ENCODE measurements around the gene PEDS1. TPM values are rescaled to one million over a fixed set of nuclear protein-coding genes. Genes with fewer than 3 reads are reported as not detected.

Gene PEDS1
- total and polyA plus RNA-seq, 3 donors from 2014 or later: 39.3 to 45.5 (median 40.1) TPM

DNA sequence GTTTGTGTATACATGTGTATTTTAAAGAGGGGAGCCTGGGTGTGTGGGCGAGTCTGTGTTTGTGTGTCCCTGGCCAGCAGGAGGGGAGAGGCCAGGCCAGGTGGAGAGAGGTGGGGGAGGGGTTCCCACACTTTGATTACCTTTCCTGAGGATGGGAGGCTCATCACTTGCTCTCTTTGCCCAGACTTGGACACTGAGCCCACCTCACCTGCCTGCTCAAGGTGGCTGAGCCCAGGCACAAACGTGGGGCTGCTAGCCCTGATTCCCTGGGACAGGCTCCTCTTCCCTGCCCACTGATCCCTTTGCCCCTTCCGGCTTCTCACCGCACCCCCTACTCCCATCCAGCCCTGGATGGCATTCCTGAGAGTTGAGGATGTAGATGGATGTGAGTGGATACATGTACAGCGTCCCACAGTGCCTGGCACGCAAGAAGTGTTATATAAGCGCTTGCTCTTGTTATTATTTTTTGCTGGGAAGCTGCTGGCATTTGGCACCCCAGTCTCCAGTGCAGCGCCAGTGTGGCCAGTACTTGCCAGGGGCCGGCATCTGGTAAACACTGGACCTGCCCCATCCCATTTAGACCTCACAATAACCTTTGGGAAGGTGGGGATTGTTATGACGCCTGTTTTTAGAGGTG is 39.8 kb upstream of the PEDS1 start:
- Histone ChIP-seq H3K27ac (peak overlapping the region; percentile 96 to 98), H3K9me3 (no peaks in the 10 kb centered on the region), H3K4me3 (peak overlapping the region; percentile 91 to 92), H3K36me3 (ENCODE audit: low read depth, missing control alignments) (no peaks in the 10 kb centered on the region), H3K4me1 (peaks cover 16% of the 10 kb centered on the region), H3K27me3 (no peaks in the 10 kb centered on the region)
- WGBS, 2 donors: 61 to 66% methylated on average over 9 to 10 of the region's 10 CpGs
- TF ChIP-seq POLR2A (IDR thresholded peaks at IDR 0.05): no peak
- TF ChIP-seq, protein P1, sequence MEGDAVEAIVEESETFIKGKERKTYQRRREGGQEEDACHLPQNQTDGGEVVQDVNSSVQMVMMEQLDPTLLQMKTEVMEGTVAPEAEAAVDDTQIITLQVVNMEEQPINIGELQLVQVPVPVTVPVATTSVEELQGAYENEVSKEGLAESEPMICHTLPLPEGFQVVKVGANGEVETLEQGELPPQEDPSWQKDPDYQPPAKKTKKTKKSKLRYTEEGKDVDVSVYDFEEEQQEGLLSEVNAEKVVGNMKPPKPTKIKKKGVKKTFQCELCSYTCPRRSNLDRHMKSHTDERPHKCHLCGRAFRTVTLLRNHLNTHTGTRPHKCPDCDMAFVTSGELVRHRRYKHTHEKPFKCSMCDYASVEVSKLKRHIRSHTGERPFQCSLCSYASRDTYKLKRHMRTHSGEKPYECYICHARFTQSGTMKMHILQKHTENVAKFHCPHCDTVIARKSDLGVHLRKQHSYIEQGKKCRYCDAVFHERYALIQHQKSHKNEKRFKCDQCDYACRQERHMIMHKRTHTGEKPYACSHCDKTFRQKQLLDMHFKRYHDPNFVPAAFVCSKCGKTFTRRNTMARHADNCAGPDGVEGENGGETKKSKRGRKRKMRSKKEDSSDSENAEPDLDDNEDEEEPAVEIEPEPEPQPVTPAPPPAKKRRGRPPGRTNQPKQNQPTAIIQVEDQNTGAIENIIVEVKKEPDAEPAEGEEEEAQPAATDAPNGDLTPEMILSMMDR (IDR thresholded peaks at IDR 0.05): no peak
- DNase-seq: no peak
- intact Hi-C loops (cut with DNase I; ENCODE audit: low total_unique reads): loop anchor here (2.0 to 10.0 kb wide), 2 partner anchors 115 to 181 kb away; no protein-coding TSS in a partner anchor

DNA sequence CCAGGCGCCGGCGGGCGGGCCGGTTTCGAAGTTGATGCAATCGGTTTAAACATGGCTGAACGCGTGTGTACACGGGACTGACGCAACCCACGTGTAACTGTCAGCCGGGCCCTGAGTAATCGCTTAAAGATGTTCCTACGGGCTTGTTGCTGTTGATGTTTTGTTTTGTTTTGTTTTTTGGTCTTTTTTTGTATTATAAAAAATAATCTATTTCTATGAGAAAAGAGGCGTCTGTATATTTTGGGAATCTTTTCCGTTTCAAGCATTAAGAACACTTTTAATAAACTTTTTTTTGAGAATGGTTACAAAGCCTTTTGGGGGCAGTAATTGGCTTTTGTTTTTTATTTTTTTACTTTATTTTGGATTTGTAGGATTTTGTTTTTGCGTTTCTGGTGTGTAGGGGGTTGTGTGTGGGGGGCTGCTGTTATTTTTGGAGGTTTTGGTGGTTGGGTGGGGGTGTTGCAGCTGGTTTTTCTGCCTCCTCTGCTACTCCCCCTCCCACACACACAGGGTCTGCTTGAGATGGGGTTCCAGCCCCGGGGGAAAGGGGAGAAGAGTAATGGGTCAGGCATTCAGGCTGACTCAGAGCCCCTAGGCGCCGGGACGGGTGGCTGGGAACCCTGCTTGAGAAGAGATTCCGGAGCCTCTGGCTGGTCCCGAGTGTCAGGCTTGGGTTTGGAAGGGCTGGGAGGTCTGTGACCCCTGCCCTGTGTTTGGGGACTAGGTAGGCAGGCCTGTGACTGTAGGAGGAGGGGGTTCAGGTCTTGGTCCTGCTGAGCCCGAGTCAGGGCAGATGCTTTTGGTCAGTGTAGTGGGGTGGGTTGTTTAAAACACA is 39.1 kb upstream of the PEDS1 start:
- Histone ChIP-seq H3K4me3 (peak overlapping the region; percentile 91 to 92), H3K9me3 (no peaks in the 10 kb centered on the region), H3K36me3 (ENCODE audit: low read depth, missing control alignments) (no peaks in the 10 kb centered on the region), H3K27ac (peak overlapping the region; percentile 96 to 98), H3K4me1 (peaks cover 16% of the 10 kb centered on the region), H3K27me3 (no peaks in the 10 kb centered on the region)
- TF ChIP-seq, protein P1 (IDR thresholded peaks at IDR 0.05): no peak
- 2 to 6% methylated on average over 24 to 25 of the region's 25 CpGs for WGBS, 2 donors
- intact Hi-C loops (cut with DNase I; ENCODE audit: low total_unique reads): loop anchor here (2.0 to 10.0 kb wide), 2 partner anchors 116 to 182 kb away; no protein-coding TSS in a partner anchor
- DNase-seq: peak; percentile 88

DNA sequence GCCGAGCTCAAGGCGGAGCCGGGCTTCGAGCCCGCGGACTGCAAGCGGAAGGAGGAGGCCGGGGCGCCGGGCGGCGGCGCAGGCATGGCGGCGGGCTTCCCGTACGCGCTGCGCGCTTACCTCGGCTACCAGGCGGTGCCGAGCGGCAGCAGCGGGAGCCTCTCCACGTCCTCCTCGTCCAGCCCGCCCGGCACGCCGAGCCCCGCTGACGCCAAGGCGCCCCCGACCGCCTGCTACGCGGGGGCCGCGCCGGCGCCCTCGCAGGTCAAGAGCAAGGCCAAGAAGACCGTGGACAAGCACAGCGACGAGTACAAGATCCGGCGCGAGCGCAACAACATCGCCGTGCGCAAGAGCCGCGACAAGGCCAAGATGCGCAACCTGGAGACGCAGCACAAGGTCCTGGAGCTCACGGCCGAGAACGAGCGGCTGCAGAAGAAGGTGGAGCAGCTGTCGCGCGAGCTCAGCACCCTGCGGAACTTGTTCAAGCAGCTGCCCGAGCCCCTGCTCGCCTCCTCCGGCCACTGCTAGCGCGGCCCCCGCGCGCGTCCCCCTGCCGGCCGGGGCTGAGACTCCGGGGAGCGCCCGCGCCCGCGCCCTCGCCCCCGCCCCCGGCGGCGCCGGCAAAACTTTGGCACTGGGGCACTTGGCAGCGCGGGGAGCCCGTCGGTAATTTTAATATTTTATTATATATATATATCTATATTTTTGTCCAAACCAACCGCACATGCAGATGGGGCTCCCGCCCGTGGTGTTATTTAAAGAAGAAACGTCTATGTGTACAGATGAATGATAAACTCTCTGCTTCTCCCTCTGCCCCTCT is 38.2 kb upstream of the PEDS1 start:
- WGBS, 2 donors: 0 to 1% methylated on average over 28 to 65 of the region's 96 CpGs

DNA sequence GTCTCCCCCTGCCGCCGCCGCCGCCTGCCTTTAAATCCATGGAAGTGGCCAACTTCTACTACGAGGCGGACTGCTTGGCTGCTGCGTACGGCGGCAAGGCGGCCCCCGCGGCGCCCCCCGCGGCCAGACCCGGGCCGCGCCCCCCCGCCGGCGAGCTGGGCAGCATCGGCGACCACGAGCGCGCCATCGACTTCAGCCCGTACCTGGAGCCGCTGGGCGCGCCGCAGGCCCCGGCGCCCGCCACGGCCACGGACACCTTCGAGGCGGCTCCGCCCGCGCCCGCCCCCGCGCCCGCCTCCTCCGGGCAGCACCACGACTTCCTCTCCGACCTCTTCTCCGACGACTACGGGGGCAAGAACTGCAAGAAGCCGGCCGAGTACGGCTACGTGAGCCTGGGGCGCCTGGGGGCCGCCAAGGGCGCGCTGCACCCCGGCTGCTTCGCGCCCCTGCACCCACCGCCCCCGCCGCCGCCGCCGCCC is 37.6 kb upstream of the PEDS1 start:
- Histone ChIP-seq H3K27ac (peak overlapping the region; percentile 96 to 98), H3K4me1 (peaks cover 16% of the 10 kb centered on the region), H3K36me3 (ENCODE audit: low read depth, missing control alignments) (no peaks in the 10 kb centered on the region), H3K9me3 (no peaks in the 10 kb centered on the region), H3K27me3 (no peaks in the 10 kb centered on the region), H3K4me3 (peak overlapping the region; percentile 91 to 92)
- WGBS, 2 donors: 0 to 2% methylated on average over 8 to 34 of the region's 69 CpGs
- intact Hi-C loops (cut with DNase I; ENCODE audit: low total_unique reads): loop anchor here (10.0 kb wide), 1 partner anchor 184 kb away; no protein-coding TSS in a partner anchor
- DNase-seq: peak; percentile 52
- TF ChIP-seq, protein P1 (IDR thresholded peaks at IDR 0.05): no peak
- TF ChIP-seq POLR2A (IDR thresholded peaks at IDR 0.05): no peak

More for the DNA sequence above, 38.2 kb upstream of the PEDS1 start:
- peak overlapping the region; percentile 96 to 98 for H3K27ac ChIP-seq
- H3K36me3 ChIP-seq (ENCODE audit: low read depth, missing control alignments): no peaks in the 10 kb centered on the region
- peak; percentile 66 for DNase-seq
- intact Hi-C loops (cut with DNase I; ENCODE audit: low total_unique reads): loop anchor here (2.0 to 10.0 kb wide), 2 partner anchors 117 to 183 kb away; no protein-coding TSS in a partner anchor
- H3K4me1 ChIP-seq: peaks cover 16% of the 10 kb centered on the region
- no peaks in the 10 kb centered on the region for H3K27me3 ChIP-seq
- peak overlapping the region; percentile 91 to 92 for H3K4me3 ChIP-seq
- H3K9me3 ChIP-seq: no peaks in the 10 kb centered on the region
- no peak for TF ChIP-seq POLR2A (IDR thresholded peaks at IDR 0.05)
- TF ChIP-seq, protein P1 (IDR thresholded peaks at IDR 0.05): peak in 2 of 3 experiments; percentile 38 to 44

Measured in testis (tissue), 3 donors.